ENCODE data around the gene OR51A4.

GRCh38 chr11:4936745-4937144 lies 10.7 kb downstream of the OR51A4 start:
- TF ChIP-seq CTCF (IDR thresholded peaks at IDR 0.05; ENCODE audit: low read depth, low read length, missing input control) (no peak), YY1 (IDR thresholded peaks at IDR 0.05) (no peak), SP1 (IDR thresholded peaks at IDR 0.05) (no peak), RAD21 (IDR thresholded peaks at IDR 0.05) (no peak), HNF4G (IDR thresholded peaks at IDR 0.05) (no peak), TAF1 (conservative IDR thresholded peaks at IDR 0.05) (no peak), ATF3 (IDR thresholded peaks at IDR 0.05) (no peak), GABPA (IDR thresholded peaks at IDR 0.05 in 1 of 2, conservative IDR thresholded peaks at IDR 0.05 in 1 of 2) (no peak), EGR1 (IDR thresholded peaks at IDR 0.05; ENCODE audit: low read depth in 2 of 2) (no peak), RXRA (IDR thresholded peaks at IDR 0.05) (no peak)

All from liver (tissue), 3 donors.